ENCODE data around the gene ADARB1.

Gene ADARB1

GRCh38 chr21:45190013-45190412 lies 115.6 kb downstream of the ADARB1 start:
- no peak for DNase-seq (ENCODE audit: low read depth in 1 of 2, low spot score in 1 of 2)

- no peak for DNase-seq (ENCODE audit: low read depth in 1 of 2, low spot score in 1 of 2)
These were observed 118.0 kb downstream of the ADARB1 start for GRCh38 chr21:45192332-45192731.

GRCh38 chr21:45196620-45197019 lies 122.2 kb downstream of the ADARB1 start:
- DNase-seq (ENCODE audit: low read depth in 1 of 2, low spot score in 1 of 2) = no peak

- no peak for DNase-seq (ENCODE audit: low read depth in 1 of 2, low spot score in 1 of 2)
These were observed 124.8 kb downstream of the ADARB1 start for GRCh38 chr21:45199201-45199600.

GRCh38 chr21:45200031-45200430 lies 125.7 kb downstream of the ADARB1 start:
- DNase-seq (ENCODE audit: low read depth in 1 of 2, low spot score in 1 of 2) = no peak

- DNase-seq (ENCODE audit: low read depth in 1 of 2, low spot score in 1 of 2) = no peak
These were observed 126.4 kb downstream of the ADARB1 start for GRCh38 chr21:45200581-45201296.

- DNase-seq (ENCODE audit: low read depth in 1 of 2, low spot score in 1 of 2) = no peak
These were observed 128.0 kb downstream of the ADARB1 start for GRCh38 chr21:45202344-45202743.

- no peak for DNase-seq (ENCODE audit: low read depth in 1 of 2, low spot score in 1 of 2)
These were observed 128.5 kb downstream of the ADARB1 start for GRCh38 chr21:45202889-45203288.

- no peak for DNase-seq (ENCODE audit: low read depth in 1 of 2, low spot score in 1 of 2)
These were observed 129.6 kb downstream of the ADARB1 start for GRCh38 chr21:45203983-45204382.

- DNase-seq (ENCODE audit: low read depth in 1 of 2, low spot score in 1 of 2) = no peak
These were observed 130.0 kb downstream of the ADARB1 start for GRCh38 chr21:45204395-45204794.

GRCh38 chr21:45207839-45208626 lies 133.7 kb downstream of the ADARB1 start:
- DNase-seq (ENCODE audit: low read depth in 1 of 2, low spot score in 1 of 2) = no peak

- no peak for DNase-seq (ENCODE audit: low read depth in 1 of 2, low spot score in 1 of 2)
These were observed 134.2 kb downstream of the ADARB1 start for GRCh38 chr21:45208627-45208951.

- DNase-seq (ENCODE audit: low read depth in 1 of 2, low spot score in 1 of 2) = no peak
These were observed 134.7 kb downstream of the ADARB1 start for GRCh38 chr21:45209046-45209445.

- no peak for DNase-seq (ENCODE audit: low read depth in 1 of 2, low spot score in 1 of 2)
These were observed 135.4 kb downstream of the ADARB1 start for GRCh38 chr21:45209685-45210284.

- DNase-seq (ENCODE audit: low read depth in 1 of 2, low spot score in 1 of 2) = no peak
These were observed 136.1 kb downstream of the ADARB1 start for GRCh38 chr21:45210461-45210983.

GRCh38 chr21:45211661-45212060 lies 137.3 kb downstream of the ADARB1 start:
- no peak for DNase-seq (ENCODE audit: low read depth in 1 of 2, low spot score in 1 of 2)

- DNase-seq (ENCODE audit: low read depth in 1 of 2, low spot score in 1 of 2) = no peak
These were observed 139.0 kb downstream of the ADARB1 start for GRCh38 chr21:45213392-45213791.

- DNase-seq (ENCODE audit: low read depth in 1 of 2, low spot score in 1 of 2) = no peak
These were observed 140.8 kb downstream of the ADARB1 start for GRCh38 chr21:45215213-45215612.

GRCh38 chr21:45217010-45217409 lies 142.6 kb downstream of the ADARB1 start:
- no peak for DNase-seq (ENCODE audit: low read depth in 1 of 2, low spot score in 1 of 2)

- no peak for DNase-seq (ENCODE audit: low read depth in 1 of 2, low spot score in 1 of 2)
These were observed 145.1 kb downstream of the ADARB1 start for GRCh38 chr21:45219517-45219916.

GRCh38 chr21:45220071-45220481 lies 145.7 kb downstream of the ADARB1 start:
- no peak for DNase-seq (ENCODE audit: low read depth in 1 of 2, low spot score in 1 of 2)
